GM12875 (cell line): ENCODE results near the gene BRF1.

ENCODE experiments used
- H3K4me3 ChIP-seq: one replicate; pipeline ENCODE4 v1.5.1; 2011; ENCODE audit warnings: low read depth, low read length, control low read depth
- CTCF ChIP-seq: IDR thresholded peaks from 2 replicates; pipeline ENCODE4 v1.5.1; 2011; ENCODE audit warnings: low read depth, mild to moderate bottlenecking, control low read depth, inconsistent platforms, low read length, moderate library complexity, borderline replicate concordance; ENCODE audit not compliant: insufficient read depth

BRF1 gene

GRCh38 chr14:105168979-105169507 lies 131.8 kb downstream of the BRF1 start:
- peak overlapping the region; percentile 5 for H3K4me3 ChIP-seq
- peak; percentile 61 for TF ChIP-seq CTCF

GRCh38 chr14:105168496-105168978 lies 132.3 kb downstream of the BRF1 start, which contains the start of gene JAG2:
Gene JAG2 (minus strand): TSS chr14:105168776. CDS start chr14:105168420, 356 bp downstream.
- peak within 1 kb of the TSS; percentile 5 for H3K4me3 ChIP-seq
- TF ChIP-seq CTCF: no peak

GRCh38 chr14:105168093-105168420 lies 132.7 kb downstream of the BRF1 start:
- TF ChIP-seq CTCF: no peak
- H3K4me3 ChIP-seq: no peak overlapping the region

- no peak overlapping the region for H3K4me3 ChIP-seq
- 0 out of 2 replicates have a peak, but pooled peaks have one; percentile 31 for TF ChIP-seq CTCF
Observed at GRCh38 chr14:105167303-105168092, 133.3 kb downstream of the BRF1 start.

- H3K4me3 ChIP-seq: no peak overlapping the region
- TF ChIP-seq CTCF: no peak
Observed at GRCh38 chr14:105166571-105167302, 134.1 kb downstream of the BRF1 start.

GRCh38 chr14:105165761-105166485 lies 134.9 kb downstream of the BRF1 start:
- no peak for TF ChIP-seq CTCF
- no peak overlapping the region for H3K4me3 ChIP-seq
